Activated CD8-positive, alpha-beta memory T cell treated with anti-CD3 and anti-CD28 coated beads for 1 hour (primary cell): ENCODE data around the gene TMBIM4.

Source experiments
- DNase-seq, 2 donors: peaks; one replicate each; pipeline ENCODE4 v3.0.0-alpha.2; 2020; ENCODE audit warnings: low read depth in 1 of 2; ENCODE audit errors: extremely low read depth in 1 of 2

TMBIM4 gene

GRCh38 chr12:66103016-66103913, 66.5 kb downstream of the TMBIM4 start:
- DNase-seq = no peak

GRCh38 chr12:66092559-66093269, 77.1 kb downstream of the TMBIM4 start:
- no peak for DNase-seq

GRCh38 chr12:66090157-66090556, 79.6 kb downstream of the TMBIM4 start:
- no peak for DNase-seq

- peak in 1 of 2 donors; percentile 29 for DNase-seq
Measured at GRCh38 chr12:66087365-66087943, 82.3 kb downstream of the TMBIM4 start.

- DNase-seq = no peak
Measured at GRCh38 chr12:66085998-66086397, 83.8 kb downstream of the TMBIM4 start.
